ENCODE results near the gene AGBL1. TPM values are rescaled to one million over a fixed set of nuclear protein-coding genes. Genes with fewer than 3 reads are reported as not detected.

The AGBL1 gene
- total and polyA plus RNA-seq, 2 experiments from 2014 or later: 0.03 TPM; not detected in 1

GRCh38 chr15:86317384-86317740 lies 237.7 kb downstream of the AGBL1 start (continued):
- no peak for TF ChIP-seq REST (IDR thresholded peaks at IDR 0.05; ENCODE audit: unreplicated experiment)

GRCh38 chr15:86322629-86323028 lies 243.0 kb downstream of the AGBL1 start:
- Histone ChIP-seq H3K36me3 (ENCODE audit: insufficient read depth) (no peaks in the 10 kb centered on the region), H3K27me3 (ENCODE audit: insufficient read depth) (no peaks in the 10 kb centered on the region), H3K4me3 (no peak overlapping the region), H3K27ac (ENCODE audit: low read depth) (no peak overlapping the region), H3K79me2 (replicated peaks; ENCODE audit: insufficient read depth) (no peaks in the 10 kb centered on the region), H3K4me1 (ENCODE audit: insufficient read depth) (no peaks in the 10 kb centered on the region), H3F3A (replicated peaks; ENCODE audit: low read depth) (no peaks in the 10 kb centered on the region), H4K20me1 (replicated peaks; ENCODE audit: insufficient read depth) (no peaks in the 10 kb centered on the region), H3K4me2 (no peak overlapping the region), H3K9me2 (ENCODE audit: insufficient read depth) (no peaks in the 10 kb centered on the region), H2AFZ (no peak overlapping the region)
- ATAC-seq (no peak), DNase-seq (ENCODE audit: low spot score) (no peak)
- no peaks in the 10 kb centered on the region for H3K27me3 Mint-ChIP-seq (ENCODE audit: insufficient read depth, low read depth, poor library complexity)
- H3K9me3 Mint-ChIP-seq: peaks cover 4% of the 10 kb centered on the region; the same call in 1 of the 3 replicates
- no peak overlapping the region for H3K27ac Mint-ChIP-seq
- no peak overlapping the region for H3K4me3 Mint-ChIP-seq
- TF ChIP-seq POLR2AphosphoS5 (IDR thresholded peaks at IDR 0.05; ENCODE audit: low read depth) (no peak), JUNB (IDR thresholded peaks at IDR 0.05; ENCODE audit: unreplicated experiment) (no peak), ZNF331 (CRISPR knock-in tag; IDR thresholded peaks at IDR 0.05; ENCODE audit: low read depth) (no peak), NANOG (IDR thresholded peaks at IDR 0.05; ENCODE audit: borderline replicate concordance) (no peak), ETS1 (IDR thresholded peaks at IDR 0.05) (no peak), CTCF (conservative IDR thresholded peaks at IDR 0.05; ENCODE audit: low read depth in 2 of 2) (no peak), EZH2 (IDR thresholded peaks at IDR 0.05; ENCODE audit: low read depth, unreplicated experiment) (no peak), CREB1 (CRISPR knock-in tag; IDR thresholded peaks at IDR 0.05; ENCODE audit: low read depth) (no peak), REST (IDR thresholded peaks at IDR 0.05; ENCODE audit: unreplicated experiment) (no peak), EZH2phosphoT487 (IDR thresholded peaks at IDR 0.05; ENCODE audit: unreplicated experiment) (no peak)
- peaks cover 9% of the 10 kb centered on the region for H3K4me1 Mint-ChIP-seq
- H3K36me3 Mint-ChIP-seq (ENCODE audit: low read depth): no peaks in the 10 kb centered on the region

Data from GM23338 (cell line).